ENCODE results near the gene IL17F.
A peak's percentile ranks its signal among the peaks of the same experiment; 100 is the strongest.

IL17F gene

GRCh38 chr6:52244400-52244799 lies at the start of gene IL17F:
Gene IL17F (minus strand): TSS chr6:52244500. CDS start chr6:52244429, 71 bp downstream.
- no peak for DNase-seq

GRCh38 chr6:52293067-52293466 lies 48.8 kb upstream of the IL17F start:
- DNase-seq = no peak

- no peak for DNase-seq
These were observed 44.5 kb upstream of the IL17F start for GRCh38 chr6:52288841-52289240.

GRCh38 chr6:52288216-52288615 lies 43.9 kb upstream of the IL17F start:
- no peak for DNase-seq

GRCh38 chr6:52286798-52287432 lies 42.6 kb upstream of the IL17F start:
- peak; percentile 92 to 93 for DNase-seq

GRCh38 chr6:52285177-52286068 lies 41.1 kb upstream of the IL17F start:
- peak; percentile 39 to 62 for DNase-seq

GRCh38 chr6:52284460-52285176 lies 40.3 kb upstream of the IL17F start, which contains the start of gene MCM3:
Gene MCM3 (minus strand): TSS chr6:52284742. CDS start chr6:52284674, 68 bp downstream.
- DNase-seq = peak; percentile 100

GRCh38 chr6:52284131-52284459 lies 39.8 kb upstream of the IL17F start:
- DNase-seq = no peak

GRCh38 chr6:52283111-52283510 lies 38.8 kb upstream of the IL17F start:
- DNase-seq = no peak

- no peak for DNase-seq
These were observed 31.8 kb upstream of the IL17F start for GRCh38 chr6:52276130-52276529.

- DNase-seq = no peak
These were observed 27.7 kb upstream of the IL17F start for GRCh38 chr6:52271852-52272460.

- peak; percentile 69 to 71 for DNase-seq
These were observed 19.6 kb upstream of the IL17F start for GRCh38 chr6:52263709-52264540.

GRCh38 chr6:52262620-52263344 lies 18.5 kb upstream of the IL17F start:
- no peak for DNase-seq

GRCh38 chr6:52261229-52261628 lies 16.9 kb upstream of the IL17F start:
- DNase-seq = no peak

- no peak for DNase-seq
These were observed 16.3 kb upstream of the IL17F start for GRCh38 chr6:52260634-52261033.

- no peak for DNase-seq
These were observed 11.1 kb upstream of the IL17F start for GRCh38 chr6:52255434-52255833.

GRCh38 chr6:52254731-52255378 lies 10.6 kb upstream of the IL17F start:
- no peak for DNase-seq

GRCh38 chr6:52253494-52253893 lies 9.2 kb upstream of the IL17F start:
- no peak for DNase-seq

- DNase-seq = no peak
These were observed 6.8 kb upstream of the IL17F start for GRCh38 chr6:52251113-52251512.

- DNase-seq = no peak
These were observed 4.8 kb upstream of the IL17F start for GRCh38 chr6:52249078-52249477.

- no peak for DNase-seq
These were observed 1.1 kb upstream of the IL17F start for GRCh38 chr6:52245425-52245824.

Measured in AML-193 (cell line).